H1 (cell line): Measurements from ENCODE around the gene TUG1. TPM values are rescaled to one million over a fixed set of nuclear protein-coding genes. Genes with fewer than 3 reads are reported as not detected.

ENCODE experiments used
- CTCF ChIA-PET: fragments of 300-600 bp; sonication (Branson Sonifier 250); formaldehyde crosslinking; loops from one replicate; lab custom pipeline; 2021; ENCODE audit not compliant: partially characterized antibody; lab: Charles Lee
- POLR2A ChIA-PET: fragments of 300-600 bp; sonication (Branson Sonifier 250); formaldehyde crosslinking; loops from one replicate; lab custom pipeline; 2021; ENCODE audit warnings: inconsistent platforms; ENCODE audit not compliant: partially characterized antibody; lab: Charles Lee
- DNase-seq, 2 experiments: peaks; one replicate each; pipeline versions ENCODE4 v3.0.0 to v3.0.0-alpha.2; 2010 to 2022; ENCODE audit warnings: low spot score in 2 of 2, low read depth in 1 of 2, mixed read lengths in 1 of 2
- FAIRE-seq: peaks from 2 replicates; lab custom pipeline; 2011; peaks lifted over from hg19 to GRCh38; lab: Jason Lieb, UNC
- H2AFZ ChIP-seq: 2 replicates; pipeline ENCODE4 v1.8.1; 2012; ENCODE audit warnings: low read length, inconsistent platforms
- H2AK5ac ChIP-seq: 2 replicates; pipeline ENCODE4 v1.6.1; 2013; ENCODE audit warnings: low read depth, low read length
- H2BK120ac ChIP-seq: replicated peaks from 2 replicates; pipeline ENCODE3; 2013; ENCODE audit warnings: low read depth, low read length, inconsistent platforms
- H2BK12ac ChIP-seq: 2 replicates; pipeline ENCODE4 v1.6.1; 2013; ENCODE audit warnings: low read depth, low read length
- H2BK15ac ChIP-seq: 2 replicates; pipeline ENCODE4 v1.6.1; 2013; ENCODE audit warnings: low read length
- H2BK20ac ChIP-seq: 2 replicates; pipeline ENCODE4 v1.6.1; 2013; ENCODE audit warnings: low read length
- H2BK5ac ChIP-seq: 2 replicates; pipeline ENCODE4 v1.6.1; 2013; ENCODE audit warnings: low read depth, low read length
- H3K14ac ChIP-seq: 2 replicates; pipeline ENCODE4 v1.6.1; 2013; ENCODE audit warnings: inconsistent platforms; ENCODE audit not compliant: insufficient read length
- H3K18ac ChIP-seq: 2 replicates; pipeline ENCODE4 v1.6.1; 2013; ENCODE audit warnings: low read length; ENCODE audit errors: extremely low read depth
- H3K23ac ChIP-seq: 2 replicates; pipeline ENCODE4 v1.6.1; 2013; ENCODE audit warnings: inconsistent platforms; ENCODE audit not compliant: insufficient read length
- H3K23me2 ChIP-seq: 2 replicates; pipeline ENCODE4 v1.6.1; 2013; ENCODE audit warnings: low read depth, low read length
- H3K27ac ChIP-seq: 2 replicates; pipeline ENCODE4 v1.6.1; 2011; ENCODE audit warnings: low read depth, low read length, inconsistent platforms
- H3K27me3 ChIP-seq, 4 experiments: replicated peaks in 1 of 4; 1 replicate in 1 of 4; 2 replicates in 3 of 4; pipeline versions ENCODE4 v1.6.1 to v1.8.1; 2011 to 2013; ENCODE audit warnings: low read length in 3 of 4, mild to moderate bottlenecking in 3 of 4, inconsistent platforms in 2 of 4, mixed read lengths in 2 of 4, moderate library complexity in 1 of 4; ENCODE audit not compliant: control insufficient read depth in 3 of 4, insufficient read depth in 3 of 4; ENCODE audit errors: extremely low read depth in 1 of 4
- H3K36me3 ChIP-seq, 4 experiments: 2 replicates each; pipeline versions ENCODE4 v1.6.1 to v1.8.1; 2011 to 2013; ENCODE audit warnings: mild to moderate bottlenecking in 4 of 4, low read length in 3 of 4, moderate library complexity in 2 of 4, control low read depth in 1 of 4, inconsistent platforms in 1 of 4; ENCODE audit not compliant: insufficient read depth in 4 of 4, control insufficient read depth in 2 of 4
- H3K4ac ChIP-seq: replicated peaks from 2 replicates; pipeline ENCODE3; 2013; ENCODE audit warnings: low read length, low read depth, mixed read lengths, inconsistent platforms; ENCODE audit not compliant: insufficient read length
- H3K4me1 ChIP-seq, 4 experiments: replicated peaks in 1 of 4; 1 replicate in 1 of 4; 2 replicates in 3 of 4; pipeline versions ENCODE4 v1.6.1 to v1.8.1; 2011 to 2013; ENCODE audit warnings: low read length in 3 of 4, inconsistent platforms in 2 of 4, mixed read lengths in 1 of 4; ENCODE audit not compliant: insufficient read depth in 4 of 4, control insufficient read depth in 3 of 4
- H3K4me2 ChIP-seq, 2 experiments: 2 replicates each; pipeline versions ENCODE4 v1.6.1 to v1.8.1; 2011 to 2013; ENCODE audit warnings: low read depth in 2 of 2, low read length in 2 of 2, control low read depth in 1 of 2, inconsistent platforms in 1 of 2, mild to moderate bottlenecking in 1 of 2; ENCODE audit not compliant: insufficient read depth in 1 of 2
- H3K4me3 ChIP-seq, 4 experiments: fragments of 200-600, 300-600 bp in 1 of 4; sonication (generic), shearing (Covaris generic), sonication (Bioruptor Twin) in 1 of 4; 2 replicates each; pipeline versions ENCODE4 v1.5.1 to v1.8.1; 2011 to 2016; ENCODE audit warnings: low read length in 4 of 4, low read depth in 3 of 4, control low read depth in 2 of 4, inconsistent platforms in 2 of 4, mild to moderate bottlenecking in 2 of 4, mixed read lengths in 1 of 4, moderate library complexity in 1 of 4; ENCODE audit not compliant: insufficient read depth in 2 of 4; ENCODE audit errors: extremely low read depth in 1 of 4
- H3K56ac ChIP-seq: replicated peaks from 2 replicates; pipeline ENCODE3; 2013; ENCODE audit warnings: low read depth, mild to moderate bottlenecking, mixed read lengths, low read length, inconsistent platforms; ENCODE audit not compliant: insufficient read length
- H3K79me1 ChIP-seq: 2 replicates; pipeline ENCODE4 v1.6.1; 2013; ENCODE audit warnings: low read depth, low read length, control low read depth
- H3K79me2 ChIP-seq, 2 experiments: 2 replicates each; pipeline versions ENCODE4 v1.6.1 to v1.8.1; 2012 to 2013; ENCODE audit warnings: low read length in 2 of 2, mild to moderate bottlenecking in 2 of 2, inconsistent platforms in 1 of 2; ENCODE audit not compliant: insufficient read depth in 2 of 2, control insufficient read depth in 1 of 2
- H3K9ac ChIP-seq, 4 experiments: replicated peaks in 1 of 4; 1 replicate in 1 of 4; 2 replicates in 3 of 4; pipeline versions ENCODE4 v1.6.1 to v1.8.1; 2011 to 2013; ENCODE audit warnings: low read depth in 3 of 4, low read length in 3 of 4, control low read depth in 2 of 4, mild to moderate bottlenecking in 2 of 4, moderate library complexity in 2 of 4, inconsistent platforms in 1 of 4; ENCODE audit errors: extremely low read depth in 1 of 4
- H3K9me3 ChIP-seq, 2 experiments: 2 replicates each; pipeline versions ENCODE4 v1.6.1 to v1.8.1; 2012 to 2013; ENCODE audit warnings: mild to moderate bottlenecking in 2 of 2, moderate library complexity in 2 of 2, control low read depth in 1 of 2, inconsistent platforms in 1 of 2, low read depth in 1 of 2, low read length in 1 of 2, mixed read lengths in 1 of 2; ENCODE audit not compliant: insufficient read depth in 2 of 2
- H4K20me1 ChIP-seq, 2 experiments: replicated peaks in 1 of 2; 2 replicates each; pipeline versions ENCODE3 to v1.8.1; 2011 to 2013; ENCODE audit warnings: inconsistent platforms in 2 of 2, low read length in 2 of 2, mild to moderate bottlenecking in 1 of 2; ENCODE audit not compliant: insufficient read depth in 2 of 2, control insufficient read depth in 1 of 2
- H4K5ac ChIP-seq: 2 replicates; pipeline ENCODE4 v1.6.1; 2013; ENCODE audit warnings: low read length, low read depth, mixed read lengths, inconsistent platforms; ENCODE audit not compliant: insufficient read length
- H4K8ac ChIP-seq: 2 replicates; pipeline ENCODE4 v1.8.0; 2013; ENCODE audit warnings: mild to moderate bottlenecking, moderate library complexity, low read length, inconsistent platforms; ENCODE audit not compliant: insufficient read depth; ENCODE audit errors: extremely low read depth
- H4K91ac ChIP-seq: replicated peaks from 2 replicates; pipeline ENCODE3; 2013; ENCODE audit warnings: low read length, mixed read lengths, inconsistent platforms; ENCODE audit not compliant: insufficient read length
- BRCA1 ChIP-seq: IDR thresholded peaks from 2 replicates; pipeline ENCODE4 v1.6.1; 2012; ENCODE audit warnings: low read depth, low read length, improper control_type of control experiment
- CBX8 ChIP-seq: fragments of 300-800, 300-1000 bp; sonication (generic); IDR thresholded peaks from 2 replicates; pipeline ENCODE4 v1.7.1; 2016; ENCODE audit warnings: low read depth, low read length, borderline replicate concordance
- NANOG ChIP-seq: IDR thresholded peaks from 2 replicates; pipeline ENCODE4 v1.6.1; 2011; ENCODE audit warnings: low read length, low read depth, mild to moderate bottlenecking, inconsistent platforms; ENCODE audit not compliant: insufficient read depth, poor library complexity, severe bottlenecking
- SP4 ChIP-seq: IDR thresholded peaks from 2 replicates; pipeline ENCODE4 v1.6.1; 2012; ENCODE audit warnings: low read length, inconsistent platforms
- ZNF274 ChIP-seq: IDR thresholded peaks from 2 replicates; pipeline ENCODE4 v1.7.0; 2012; ENCODE audit warnings: low read length, borderline replicate concordance; ENCODE audit errors: extremely low read depth
- WGBS, 2 experiments: shearing (Covaris generic) in 1 of 2; methylation state at CpG; one replicate each; pipeline versions ENCODE4 v1.1.6 to v1.1.7; 2013 to 2015; ENCODE audit warnings: low lambda C conversion rate in 2 of 2, mixed read lengths in 2 of 2, inconsistent platforms in 1 of 2, low coverage in 1 of 2, missing lambda C conversion rate in 1 of 2; ENCODE audit not compliant: insufficient replicate concordance in 2 of 2, insufficient coverage in 1 of 2, insufficient read length in 1 of 2; ENCODE audit errors: extremely low coverage in 1 of 2, missing lambda C conversion rate in 1 of 2; 5-methylcytosine and 5-hydroxymethylcytosine counted together
- polyA plus RNA-seq, 7 experiments: library from polyadenylated mRNA; depleted of rRNA in 3 of 7; stranded (reverse) in 5 of 7; unstranded in 2 of 7; fragments of >200 nt in 5 of 7; fragments of 200-250 nt in 2 of 7; gene quantifications; 1 replicate in 5 of 7; 2 replicates in 1 of 7; 4 replicates in 1 of 7; pipeline versions ENCODE4 v1.2.1 to v1.2.3, GENCODE V29; 2011 to 2013; ENCODE audit warnings: missing spikeins in 2 of 7, mixed read lengths in 2 of 7
- total RNA-seq: library from RNA; stranded (reverse); fragmentation: NEBNext Ultra II Directional; extraction: Animal tissue kit (Norgen Biotek cat#: 25700); gene quantifications from 2 replicates; pipeline ENCODE4 v1.2.1, GENCODE V29; 2021
- TF ChIP-seq, protein P1 (sequence below): IDR thresholded peaks from 2 replicates; pipeline ENCODE4 v1.6.1; 2012; ENCODE audit warnings: inconsistent platforms
- TF ChIP-seq, protein P2 (sequence below): IDR thresholded peaks from 2 replicates; pipeline ENCODE4 v1.6.1; 2012; ENCODE audit warnings: low read length, inconsistent platforms

TUG1 gene
- total and polyA plus RNA-seq, 2 of the 8 experiments (the other 6 are each of a cell fraction or from before 2014, with no cell fraction given) = 119 to 129 TPM

DNA sequence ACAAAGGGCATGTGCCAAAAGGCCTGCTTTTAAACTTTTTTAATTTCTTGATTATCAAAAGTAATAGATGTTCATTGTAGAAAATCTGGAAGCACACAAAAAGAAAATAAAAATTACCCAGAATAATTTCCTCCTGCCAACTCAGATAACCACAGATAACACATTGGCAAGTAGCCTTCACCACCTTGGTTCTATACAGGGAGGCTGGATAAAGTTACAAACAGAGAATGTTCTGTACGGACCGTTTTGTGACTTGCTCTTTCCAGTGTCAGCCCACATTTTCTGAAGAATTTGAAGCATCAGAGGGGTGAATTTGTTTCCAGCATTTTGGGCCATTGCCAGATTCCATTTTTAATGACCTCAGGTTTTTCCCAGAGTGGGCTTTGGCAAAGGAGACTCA is 23.5 kb downstream of the TUG1 start:
- Histone ChIP-seq H3K23ac (no peak overlapping the region), H2AK5ac (no peak overlapping the region), H3K27ac (no peak overlapping the region), H4K5ac (no peak overlapping the region), H3K4me1 (no peaks in the 10 kb centered on the region), H4K91ac (no peak overlapping the region), H2BK15ac (no peak overlapping the region), H3K9me3 (peaks cover 3 to 4% of the 10 kb centered on the region in 2 experiments; a peak in 3 of 4 replicates), H3K4me2 (no peak overlapping the region), H4K20me1 (no peaks in the 10 kb centered on the region), H2BK120ac (no peak overlapping the region), H3K18ac (no peak overlapping the region), H3K79me2 (no peaks in the 10 kb centered on the region), H2AFZ (no peak overlapping the region), H3K14ac (no peak overlapping the region), H3K79me1 (no peaks in the 10 kb centered on the region), H3K27me3 (no peaks in the 10 kb centered on the region), H3K4me3 (no peak overlapping the region), H3K9ac (no peak overlapping the region), H2BK20ac (no peak overlapping the region), H3K56ac (no peak overlapping the region), H3K36me3 (no peaks in the 10 kb centered on the region), H2BK12ac (no peak overlapping the region), H2BK5ac (no peak overlapping the region), H3K23me2 (no peaks in the 10 kb centered on the region), H4K8ac (no peak overlapping the region), H3K4ac (no peak overlapping the region)
- POLR2A ChIA-PET = no interaction called here
- FAIRE-seq = no peak
- 93% methylated on average over 2 of the region's 2 CpGs; no CpG with 5 or more reads in 1 of the 2 experiments for WGBS, 2 experiments
- DNase-seq = no peak
- TF ChIP-seq, protein P1, sequence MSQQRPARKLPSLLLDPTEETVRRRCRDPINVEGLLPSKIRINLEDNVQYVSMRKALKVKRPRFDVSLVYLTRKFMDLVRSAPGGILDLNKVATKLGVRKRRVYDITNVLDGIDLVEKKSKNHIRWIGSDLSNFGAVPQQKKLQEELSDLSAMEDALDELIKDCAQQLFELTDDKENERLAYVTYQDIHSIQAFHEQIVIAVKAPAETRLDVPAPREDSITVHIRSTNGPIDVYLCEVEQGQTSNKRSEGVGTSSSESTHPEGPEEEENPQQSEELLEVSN = no peak
- TF ChIP-seq ZNF274 = no peak
- TF ChIP-seq NANOG = no peak
- no peak for TF ChIP-seq CBX8
- TF ChIP-seq, protein P2, sequence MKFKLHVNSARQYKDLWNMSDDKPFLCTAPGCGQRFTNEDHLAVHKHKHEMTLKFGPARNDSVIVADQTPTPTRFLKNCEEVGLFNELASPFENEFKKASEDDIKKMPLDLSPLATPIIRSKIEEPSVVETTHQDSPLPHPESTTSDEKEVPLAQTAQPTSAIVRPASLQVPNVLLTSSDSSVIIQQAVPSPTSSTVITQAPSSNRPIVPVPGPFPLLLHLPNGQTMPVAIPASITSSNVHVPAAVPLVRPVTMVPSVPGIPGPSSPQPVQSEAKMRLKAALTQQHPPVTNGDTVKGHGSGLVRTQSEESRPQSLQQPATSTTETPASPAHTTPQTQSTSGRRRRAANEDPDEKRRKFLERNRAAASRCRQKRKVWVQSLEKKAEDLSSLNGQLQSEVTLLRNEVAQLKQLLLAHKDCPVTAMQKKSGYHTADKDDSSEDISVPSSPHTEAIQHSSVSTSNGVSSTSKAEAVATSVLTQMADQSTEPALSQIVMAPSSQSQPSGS = no peak
- TF ChIP-seq SP4 = no peak
- no peak for TF ChIP-seq BRCA1
- CTCF ChIA-PET = interaction anchor here (0.5 kb wide), 1 partner anchor 32 kb away, joined by 4 read pairs; no protein-coding TSS in a partner anchor
